GM23248 (cell line): ENCODE measurements around the gene VN1R5. TPM values are rescaled to one million over a fixed set of nuclear protein-coding genes. Genes with fewer than 3 reads are reported as not detected.

Experiments
- DNase-seq: peaks from one replicate; pipeline ENCODE4 v3.0.0-alpha.2; 2015
- H2AFZ ChIP-seq: fragments of 200-600 bp; sonication (generic); 2 replicates; pipeline ENCODE4 v1.6.1; 2016; ENCODE audit warnings: antibody characterized with exemption
- H3F3A ChIP-seq: fragments of 200-600 bp; sonication (generic); 2 replicates; pipeline ENCODE4 v1.6.1; 2016; ENCODE audit warnings: mild to moderate bottlenecking, antibody characterized with exemption, mixed run types; ENCODE audit not compliant: insufficient read depth
- H3K27ac ChIP-seq: fragments of 200-600 bp; sonication (generic); 2 replicates; pipeline ENCODE4 v1.5.1; 2016; ENCODE audit warnings: mild to moderate bottlenecking
- H3K27me3 ChIP-seq: fragments of 200-600 bp; sonication (generic); replicated peaks from 2 replicates; pipeline ENCODE4 v1.6.1; 2016; ENCODE audit warnings: mild to moderate bottlenecking; ENCODE audit not compliant: insufficient read depth
- H3K36me3 ChIP-seq: fragments of 200-600 bp; sonication (generic); 2 replicates; pipeline ENCODE4 v1.6.1; 2016; ENCODE audit warnings: low read depth, mild to moderate bottlenecking
- H3K4me1 ChIP-seq: fragments of 200-600 bp; sonication (generic); 2 replicates; pipeline ENCODE4 v1.6.1; 2016; ENCODE audit warnings: mild to moderate bottlenecking; ENCODE audit not compliant: insufficient read depth
- H3K4me2 ChIP-seq: fragments of 200-600 bp; sonication (generic); one replicate; pipeline ENCODE4 v1.6.1; 2016; ENCODE audit warnings: mild to moderate bottlenecking; ENCODE audit not compliant: unreplicated experiment
- H3K4me3 ChIP-seq: fragments of 200-600 bp; sonication (generic); 2 replicates; pipeline ENCODE4 v1.5.1; 2016; ENCODE audit warnings: mild to moderate bottlenecking
- H3K79me2 ChIP-seq: fragments of 200-600 bp; sonication (generic); 2 replicates; pipeline ENCODE4 v1.6.1; 2016; ENCODE audit warnings: mild to moderate bottlenecking; ENCODE audit not compliant: insufficient read depth
- H3K9ac ChIP-seq: fragments of 200-600 bp; sonication (generic); 2 replicates; pipeline ENCODE4 v1.6.1; 2016; ENCODE audit warnings: mild to moderate bottlenecking
- H3K9me2 ChIP-seq: fragments of 200-600 bp; sonication (generic); 2 replicates; pipeline ENCODE4 v1.6.1; 2016; ENCODE audit warnings: mixed run types, mild to moderate bottlenecking, moderate library complexity; ENCODE audit not compliant: insufficient read depth
- H3K9me3 ChIP-seq: fragments of 200-600 bp; sonication (generic); one replicate; pipeline ENCODE4 v1.6.1; 2017; ENCODE audit warnings: low read depth
- H4K20me1 ChIP-seq: fragments of 200-600 bp; sonication (generic); 2 replicates; pipeline ENCODE4 v1.6.0; 2016; ENCODE audit not compliant: insufficient read depth
- EZH2 ChIP-seq: fragments of 200-600 bp; sonication (generic); IDR thresholded peaks from 2 replicates; pipeline ENCODE4 v1.6.1; 2018; ENCODE audit warnings: antibody characterized with exemption, mild to moderate bottlenecking; ENCODE audit not compliant: insufficient read depth, poor library complexity, severe bottlenecking
- EZH2phosphoT487 ChIP-seq: fragments of 200-600 bp; sonication (generic); IDR thresholded peaks from 2 replicates; pipeline ENCODE4 v1.6.1; 2018; ENCODE audit warnings: antibody characterized with exemption, moderate library complexity, mild to moderate bottlenecking, low read depth; ENCODE audit not compliant: insufficient read depth
- WGBS, 2 experiments: methylation state at CpG; one replicate each; pipeline ENCODE4 v1.1.6; 2015 to 2017; ENCODE audit warnings: low lambda C conversion rate in 2 of 2, low coverage in 1 of 2; ENCODE audit errors: missing lambda C conversion rate in 2 of 2; 5-methylcytosine and 5-hydroxymethylcytosine counted together
- in situ Hi-C: fragments of 300-500 bp; cut with MboI; formaldehyde crosslinking; loops from 2 replicates; pipeline ENCODE4 v1.15.0; 2020
- polyA plus RNA-seq: library from polyadenylated mRNA; unstranded; fragments of >200 nt; fragmentation: Nextera tagmentation; extraction: Ambion mirVana; gene quantifications from 2 replicates; pipeline ENCODE4 v1.2.1, GENCODE V29; 2016
- total RNA-seq: library from RNA; depleted of rRNA; stranded (reverse); fragments of >200 nt; shearing (Covaris generic); gene quantifications from 2 replicates; pipeline ENCODE4 v1.2.3, GENCODE V29; 2014

The VN1R5 gene
- total and polyA plus RNA-seq, 2 experiments from 2014 or later: not detected

- Histone ChIP-seq H2AFZ (no peak overlapping the region), H3K4me3 (no peak overlapping the region), H3K27ac (no peak overlapping the region), H3K9ac (no peak overlapping the region), H3K36me3 (no peaks in the 10 kb centered on the region), H3K9me2 (no peaks in the 10 kb centered on the region), H3K27me3 (no peaks in the 10 kb centered on the region), H3F3A (peaks cover 9% of the 10 kb centered on the region; the same call in 1 of the 2 replicates), H3K4me2 (no peak overlapping the region), H3K9me3 (no peaks in the 10 kb centered on the region), H4K20me1 (no peaks in the 10 kb centered on the region), H3K4me1 (peaks cover 18% of the 10 kb centered on the region), H3K79me2 (no peaks in the 10 kb centered on the region)
- in situ Hi-C loops: no loop called here
- no peak for DNase-seq
- 51 to 64% methylated on average over 17 of the region's 17 CpGs for WGBS, 2 experiments
- TF ChIP-seq EZH2: no peak
- no peak for TF ChIP-seq EZH2phosphoT487
Observed at GRCh38 chr1:247291833-247292561, 36.1 kb downstream of the VN1R5 start.

- peak; percentile 18 for DNase-seq
- H3K9me2 ChIP-seq: no peaks in the 10 kb centered on the region
- no peak overlapping the region for H3K9ac ChIP-seq
- H3K36me3 ChIP-seq: no peaks in the 10 kb centered on the region
- H4K20me1 ChIP-seq: no peaks in the 10 kb centered on the region
- H3K27ac ChIP-seq: no peak overlapping the region
- no peak overlapping the region for H3K4me2 ChIP-seq
- no peaks in the 10 kb centered on the region for H3K79me2 ChIP-seq
- H3K27me3 ChIP-seq: no peaks in the 10 kb centered on the region
- no peak overlapping the region for H3K4me3 ChIP-seq
- no peak for TF ChIP-seq EZH2phosphoT487
- no peak overlapping the region for H2AFZ ChIP-seq
- no peaks in the 10 kb centered on the region for H3K9me3 ChIP-seq
- H3F3A ChIP-seq: peaks cover 9% of the 10 kb centered on the region; the same call in 1 of the 2 replicates
- WGBS, 2 experiments: 66 to 70% methylated on average over 7 of the region's 7 CpGs
- in situ Hi-C loops: no loop called here
- H3K4me1 ChIP-seq: peaks cover 18% of the 10 kb centered on the region
Observed at GRCh38 chr1:247293047-247293446, 37.2 kb downstream of the VN1R5 start.

DNA sequence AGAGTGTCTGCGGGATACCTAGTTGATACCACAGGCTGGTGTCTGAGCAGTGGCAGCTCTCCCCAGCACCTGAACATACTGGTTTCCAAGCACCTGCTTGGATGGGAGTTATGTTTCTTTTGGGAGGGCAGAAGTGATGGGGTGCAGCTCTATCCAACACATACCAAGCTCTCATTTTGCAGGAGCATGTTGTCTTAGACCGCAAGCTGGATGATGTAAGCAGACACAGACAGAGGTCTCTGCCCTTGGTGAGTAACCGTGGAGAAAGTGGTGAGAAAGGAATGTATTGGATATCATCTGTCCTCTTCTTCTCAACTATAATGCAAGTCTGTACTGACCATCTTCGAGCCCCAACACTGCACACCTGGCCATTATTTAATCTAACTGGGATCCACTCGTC, 38.4 kb downstream of the VN1R5 start:
- peak overlapping the region; percentile 55 for H3K4me2 ChIP-seq
- no peaks in the 10 kb centered on the region for H3K79me2 ChIP-seq
- H3K9me2 ChIP-seq: no peaks in the 10 kb centered on the region
- H3K27ac ChIP-seq: no peak overlapping the region
- in situ Hi-C loops: no loop called here
- no peaks in the 10 kb centered on the region for H3K36me3 ChIP-seq
- no peaks in the 10 kb centered on the region for H4K20me1 ChIP-seq
- TF ChIP-seq EZH2: no peak
- TF ChIP-seq EZH2phosphoT487: no peak
- peaks cover 18% of the 10 kb centered on the region for H3K4me1 ChIP-seq
- no peaks in the 10 kb centered on the region for H3K9me3 ChIP-seq
- 66 to 67% methylated on average over 5 of the region's 5 CpGs for WGBS, 2 experiments
- no peaks in the 10 kb centered on the region for H3K27me3 ChIP-seq
- DNase-seq: peak; percentile 86
- no peak overlapping the region for H3K9ac ChIP-seq
- no peak overlapping the region for H3K4me3 ChIP-seq
- H2AFZ ChIP-seq: no peak overlapping the region
- peaks cover 9% of the 10 kb centered on the region; the same call in 1 of the 2 replicates for H3F3A ChIP-seq

DNA sequence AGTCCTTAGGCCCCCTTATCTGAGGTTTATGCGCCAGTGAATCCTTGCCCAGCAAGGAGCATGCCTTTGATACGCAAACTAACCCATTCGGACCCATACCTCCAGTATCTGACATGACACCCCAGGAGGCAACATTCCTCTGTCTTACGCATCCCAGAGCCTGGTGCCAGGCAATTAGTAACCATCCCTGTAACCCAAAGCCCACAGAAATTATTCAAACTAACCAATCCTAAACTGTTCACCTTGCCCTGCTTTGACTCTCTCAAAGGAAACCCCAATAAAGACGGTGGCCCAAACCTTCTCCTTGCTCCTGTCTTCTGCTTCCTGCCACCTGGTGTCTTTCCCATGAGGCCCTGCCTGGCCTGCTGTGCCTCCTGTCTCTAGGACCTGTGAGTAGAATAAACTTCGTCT, 39.4 kb downstream of the VN1R5 start:
- peaks cover 9% of the 10 kb centered on the region; the same call in 1 of the 2 replicates for H3F3A ChIP-seq
- 36% methylated on average over 6 of the region's 6 CpGs for WGBS, 2 experiments
- no peaks in the 10 kb centered on the region for H3K9me2 ChIP-seq
- H3K27me3 ChIP-seq: no peaks in the 10 kb centered on the region
- in situ Hi-C loops: no loop called here
- H3K79me2 ChIP-seq: no peaks in the 10 kb centered on the region
- TF ChIP-seq EZH2: no peak
- TF ChIP-seq EZH2phosphoT487: no peak
- no peak overlapping the region for H2AFZ ChIP-seq
- no peaks in the 10 kb centered on the region for H4K20me1 ChIP-seq
- no peaks in the 10 kb centered on the region for H3K9me3 ChIP-seq
- DNase-seq: peak; percentile 68
- no peak overlapping the region for H3K4me3 ChIP-seq
- H3K4me1 ChIP-seq: peaks cover 18% of the 10 kb centered on the region
- H3K36me3 ChIP-seq: no peaks in the 10 kb centered on the region; the same call in 1 of the 2 replicates
- H3K4me2 ChIP-seq: peak overlapping the region; percentile 3
- no peak overlapping the region for H3K9ac ChIP-seq
- H3K27ac ChIP-seq: no peak overlapping the region

GRCh38 chr1:247295746-247296145, 39.9 kb downstream of the VN1R5 start:
- H3F3A ChIP-seq: peaks cover 9% of the 10 kb centered on the region; the same call in 1 of the 2 replicates
- H4K20me1 ChIP-seq: no peaks in the 10 kb centered on the region
- WGBS, 2 experiments: 69 to 75% methylated on average over 5 of the region's 5 CpGs
- TF ChIP-seq EZH2phosphoT487 (no peak), EZH2 (no peak)
- no peaks in the 10 kb centered on the region for H3K9me2 ChIP-seq
- H3K79me2 ChIP-seq: no peaks in the 10 kb centered on the region
- no peaks in the 10 kb centered on the region; the same call in 1 of the 2 replicates for H3K36me3 ChIP-seq
- H3K4me1 ChIP-seq: peaks cover 18% of the 10 kb centered on the region
- H3K27ac ChIP-seq: no peak overlapping the region
- no peak overlapping the region for H2AFZ ChIP-seq
- H3K4me2 ChIP-seq: no peak overlapping the region
- no peak overlapping the region for H3K4me3 ChIP-seq
- H3K27me3 ChIP-seq: no peaks in the 10 kb centered on the region
- no peak for DNase-seq
- H3K9me3 ChIP-seq: no peaks in the 10 kb centered on the region
- in situ Hi-C loops: no loop called here
- H3K9ac ChIP-seq: no peak overlapping the region
